PFSK-1 (cell line): ENCODE measurements around the gene ZFC3H1.

Experiments used
- FOXP2 ChIP-seq: optimal IDR thresholded peaks from 2 replicates; pipeline ENCODE3; 2011; ENCODE audit warnings: borderline replicate concordance, control low read depth, inconsistent platforms; ENCODE audit not compliant: insufficient read depth; ENCODE audit errors: extremely low read length, extremely low read depth
- POLR2AphosphoS5 ChIP-seq: IDR thresholded peaks from 2 replicates; pipeline ENCODE4 v1.6.1; 2012; ENCODE audit warnings: low read depth, mild to moderate bottlenecking, control low read depth, low read length, moderate library complexity
- SIN3A ChIP-seq: IDR thresholded peaks from 2 replicates; pipeline ENCODE4 v1.6.1; 2012; ENCODE audit warnings: mild to moderate bottlenecking, low read length, moderate library complexity, borderline replicate concordance; ENCODE audit not compliant: insufficient read depth
- TAF1 ChIP-seq: IDR thresholded peaks from 2 replicates; pipeline ENCODE4 v1.6.1; 2012; ENCODE audit warnings: low read length, control low read depth, borderline replicate concordance; ENCODE audit not compliant: insufficient read depth
- TF ChIP-seq, protein P1 (sequence below), 2 experiments: IDR thresholded peaks; 2 replicates each; pipeline versions ENCODE4 v1.6.1 to v1.8.0; 2011 to 2012; ENCODE audit warnings: low read depth in 2 of 2, low read length in 2 of 2, control low read depth in 1 of 2, inconsistent platforms in 1 of 2, mild to moderate bottlenecking in 1 of 2, moderate library complexity in 1 of 2; ENCODE audit not compliant: insufficient read depth in 1 of 2

The ZFC3H1 gene

DNA sequence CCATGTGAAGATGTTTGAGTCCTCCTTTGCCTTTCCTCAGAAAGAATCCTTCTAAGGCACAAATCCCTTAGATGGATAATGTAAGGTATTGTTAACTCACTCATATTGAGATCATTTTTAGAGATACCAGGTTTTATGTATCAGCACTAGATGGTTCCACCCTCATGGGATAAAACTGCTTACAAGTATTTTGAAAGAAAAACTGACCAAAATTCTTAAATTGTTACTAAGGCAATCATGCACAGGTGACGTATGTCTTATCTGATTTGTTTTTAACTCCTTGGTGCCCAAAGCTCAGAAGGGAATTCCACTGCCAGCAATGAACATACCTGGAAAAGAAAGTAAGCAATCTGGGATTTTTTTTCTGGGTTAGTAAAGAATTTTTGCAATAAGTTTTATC is 78.4 kb downstream of the ZFC3H1 start:
- TF ChIP-seq SIN3A (no peak), POLR2AphosphoS5 (no peak), TAF1 (no peak), FOXP2 (no peak)
- TF ChIP-seq, protein P1, sequence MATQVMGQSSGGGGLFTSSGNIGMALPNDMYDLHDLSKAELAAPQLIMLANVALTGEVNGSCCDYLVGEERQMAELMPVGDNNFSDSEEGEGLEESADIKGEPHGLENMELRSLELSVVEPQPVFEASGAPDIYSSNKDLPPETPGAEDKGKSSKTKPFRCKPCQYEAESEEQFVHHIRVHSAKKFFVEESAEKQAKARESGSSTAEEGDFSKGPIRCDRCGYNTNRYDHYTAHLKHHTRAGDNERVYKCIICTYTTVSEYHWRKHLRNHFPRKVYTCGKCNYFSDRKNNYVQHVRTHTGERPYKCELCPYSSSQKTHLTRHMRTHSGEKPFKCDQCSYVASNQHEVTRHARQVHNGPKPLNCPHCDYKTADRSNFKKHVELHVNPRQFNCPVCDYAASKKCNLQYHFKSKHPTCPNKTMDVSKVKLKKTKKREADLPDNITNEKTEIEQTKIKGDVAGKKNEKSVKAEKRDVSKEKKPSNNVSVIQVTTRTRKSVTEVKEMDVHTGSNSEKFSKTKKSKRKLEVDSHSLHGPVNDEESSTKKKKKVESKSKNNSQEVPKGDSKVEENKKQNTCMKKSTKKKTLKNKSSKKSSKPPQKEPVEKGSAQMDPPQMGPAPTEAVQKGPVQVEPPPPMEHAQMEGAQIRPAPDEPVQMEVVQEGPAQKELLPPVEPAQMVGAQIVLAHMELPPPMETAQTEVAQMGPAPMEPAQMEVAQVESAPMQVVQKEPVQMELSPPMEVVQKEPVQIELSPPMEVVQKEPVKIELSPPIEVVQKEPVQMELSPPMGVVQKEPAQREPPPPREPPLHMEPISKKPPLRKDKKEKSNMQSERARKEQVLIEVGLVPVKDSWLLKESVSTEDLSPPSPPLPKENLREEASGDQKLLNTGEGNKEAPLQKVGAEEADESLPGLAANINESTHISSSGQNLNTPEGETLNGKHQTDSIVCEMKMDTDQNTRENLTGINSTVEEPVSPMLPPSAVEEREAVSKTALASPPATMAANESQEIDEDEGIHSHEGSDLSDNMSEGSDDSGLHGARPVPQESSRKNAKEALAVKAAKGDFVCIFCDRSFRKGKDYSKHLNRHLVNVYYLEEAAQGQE (IDR thresholded peaks at IDR 0.05; ENCODE audit: insufficient read depth in 1 of 2, low read depth in 2 of 2, low read length in 2 of 2), result no peak

DNA sequence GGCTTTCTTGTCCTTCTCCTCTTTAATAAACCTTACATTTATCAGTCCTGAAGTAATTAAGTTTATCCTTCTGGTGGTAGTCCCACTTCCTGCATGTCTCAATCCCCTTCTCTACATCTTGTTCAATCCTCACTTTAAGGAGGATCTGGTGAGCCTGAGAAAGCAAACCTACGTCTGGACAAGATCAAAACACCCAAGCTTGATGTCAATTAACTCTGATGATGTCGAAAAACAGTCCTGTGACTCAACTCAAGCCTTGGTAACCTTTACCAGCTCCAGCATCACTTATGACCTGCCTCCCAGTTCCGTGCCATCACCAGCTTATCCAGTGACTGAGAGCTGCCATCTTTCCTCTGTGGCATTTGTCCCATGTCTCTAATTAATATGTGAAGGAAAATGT is 79.3 kb downstream of the ZFC3H1 start:
- TF ChIP-seq POLR2AphosphoS5 (no peak), SIN3A (no peak), FOXP2 (no peak), TAF1 (no peak)
- TF ChIP-seq, protein P1 (IDR thresholded peaks at IDR 0.05; ENCODE audit: insufficient read depth in 1 of 2, low read depth in 2 of 2, low read length in 2 of 2), result no peak

DNA sequence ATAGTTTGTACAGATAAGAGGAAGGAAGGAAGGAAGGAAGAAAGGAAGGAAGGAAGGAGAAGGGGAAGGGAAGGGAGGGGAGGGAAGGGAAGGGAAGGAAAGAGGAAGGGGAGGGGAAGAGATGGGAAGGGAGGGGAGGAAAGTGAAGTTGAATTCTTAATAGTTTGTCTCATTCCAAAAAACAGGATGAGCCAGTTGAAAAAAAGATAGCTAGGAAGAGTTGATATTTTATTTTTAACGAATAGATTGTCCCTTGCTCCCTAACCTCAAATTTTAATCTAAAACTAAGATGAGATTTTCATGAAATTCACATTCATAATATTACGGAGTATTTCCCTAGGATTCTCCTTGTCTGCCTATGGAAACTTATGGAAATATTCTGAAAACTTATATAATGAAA is 80.7 kb downstream of the ZFC3H1 start:
- TF ChIP-seq SIN3A (no peak), POLR2AphosphoS5 (no peak), TAF1 (no peak), FOXP2 (no peak)

DNA sequence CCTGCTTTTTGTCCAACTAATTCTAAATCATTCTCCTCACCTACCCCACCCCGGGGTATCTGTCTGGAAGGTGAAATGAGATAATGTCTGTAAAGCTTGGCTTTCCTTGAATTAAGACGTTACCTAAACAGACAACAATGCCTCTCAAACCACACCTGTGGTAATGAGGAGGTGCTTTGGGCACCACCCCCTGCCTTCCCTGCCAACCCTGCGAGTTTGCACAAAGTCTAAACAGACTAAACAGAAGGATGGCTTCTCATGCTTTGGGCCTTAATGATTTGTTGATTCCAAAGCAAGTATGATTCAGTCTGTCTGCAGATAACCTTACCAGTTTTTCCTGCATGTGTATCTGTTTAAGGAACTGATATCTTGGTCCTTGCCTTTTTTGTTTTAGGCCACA is 82.4 kb downstream of the ZFC3H1 start:
- TF ChIP-seq POLR2AphosphoS5 (no peak), SIN3A (no peak), FOXP2 (no peak), TAF1 (no peak)
- TF ChIP-seq, protein P1 (IDR thresholded peaks at IDR 0.05; ENCODE audit: insufficient read depth in 1 of 2, low read depth in 2 of 2, low read length in 2 of 2), result no peak

DNA sequence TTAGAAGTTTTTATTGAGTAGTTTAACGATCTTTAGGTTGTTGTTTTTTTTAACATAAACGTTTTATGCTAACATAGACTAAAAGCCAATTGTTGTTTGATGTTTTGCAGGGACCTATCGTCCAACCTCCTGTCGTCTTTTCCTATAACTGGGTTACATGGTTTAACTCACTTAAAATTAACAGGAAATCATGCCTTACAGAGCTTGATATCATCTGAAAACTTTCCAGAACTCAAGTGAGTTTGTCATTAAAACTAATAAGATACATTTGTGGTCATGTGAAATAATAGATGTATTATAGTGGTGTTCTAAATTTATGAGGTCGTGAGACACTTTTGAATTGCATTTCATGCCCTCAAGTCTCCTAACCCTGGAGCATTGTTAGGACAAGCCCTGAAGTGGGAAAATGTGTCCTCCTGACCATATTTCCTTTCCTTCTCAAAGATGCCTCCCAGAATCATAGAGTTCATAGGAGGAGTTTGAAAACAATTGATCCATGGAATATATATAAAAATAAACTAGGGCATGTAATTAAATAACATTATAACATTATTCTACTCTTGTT is 84.9 kb downstream of the ZFC3H1 start:
- TF ChIP-seq, protein P1 (IDR thresholded peaks at IDR 0.05; ENCODE audit: insufficient read depth in 1 of 2, low read depth in 2 of 2, low read length in 2 of 2), result no peak
- TF ChIP-seq FOXP2, result no peak
- no peak for TF ChIP-seq TAF1
- TF ChIP-seq POLR2AphosphoS5, result no peak
- no peak for TF ChIP-seq SIN3A
